ENCODE results near the gene SHC1.

SHC1 gene

GRCh38 chr1:154970631-154971340, at the start of gene SHC1:
TSS of gene SHC1 (minus strand) at chr1:154970747. CDS start at chr1:154970526, 221 bp downstream.
- DNase-seq, result peak; percentile 63

- DNase-seq, result no peak
These were observed 49.1 kb upstream of the SHC1 start for GRCh38 chr1:155019377-155020245.

GRCh38 chr1:155018617-155019348, 48.2 kb upstream of the SHC1 start:
- DNase-seq, result no peak

GRCh38 chr1:155017946-155018316, 47.4 kb upstream of the SHC1 start:
- DNase-seq, result no peak

- DNase-seq, result peak; percentile 91
These were observed 46.7 kb upstream of the SHC1 start for GRCh38 chr1:155017041-155017945.

GRCh38 chr1:155016231-155016831, 45.8 kb upstream of the SHC1 start:
- no peak for DNase-seq

- DNase-seq, result no peak
These were observed 45.1 kb upstream of the SHC1 start for GRCh38 chr1:155015527-155016230.

- DNase-seq, result no peak
These were observed 44.4 kb upstream of the SHC1 start for GRCh38 chr1:155014709-155015508.

DNA sequence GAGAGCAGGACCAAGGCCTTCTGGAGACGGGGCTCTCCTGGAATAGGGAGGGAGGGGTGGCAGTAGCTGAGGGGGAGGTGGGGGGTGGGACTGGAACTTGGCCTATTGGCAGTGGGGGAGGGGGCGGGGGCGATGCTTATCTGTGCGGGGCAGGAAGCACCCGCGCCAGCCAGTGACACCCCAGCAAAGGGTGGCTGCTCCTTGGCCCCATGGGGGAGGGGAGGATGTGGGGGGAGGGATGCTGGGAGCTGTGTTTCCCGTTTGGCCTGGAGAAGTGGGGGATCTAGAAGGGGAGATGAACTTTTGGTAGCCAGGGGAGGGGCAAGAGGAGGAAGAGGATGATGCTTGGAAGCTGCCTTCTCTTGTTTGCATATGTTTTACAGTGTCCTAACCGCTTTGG, 43.1 kb upstream of the SHC1 start:
- no peak for DNase-seq

DNA sequence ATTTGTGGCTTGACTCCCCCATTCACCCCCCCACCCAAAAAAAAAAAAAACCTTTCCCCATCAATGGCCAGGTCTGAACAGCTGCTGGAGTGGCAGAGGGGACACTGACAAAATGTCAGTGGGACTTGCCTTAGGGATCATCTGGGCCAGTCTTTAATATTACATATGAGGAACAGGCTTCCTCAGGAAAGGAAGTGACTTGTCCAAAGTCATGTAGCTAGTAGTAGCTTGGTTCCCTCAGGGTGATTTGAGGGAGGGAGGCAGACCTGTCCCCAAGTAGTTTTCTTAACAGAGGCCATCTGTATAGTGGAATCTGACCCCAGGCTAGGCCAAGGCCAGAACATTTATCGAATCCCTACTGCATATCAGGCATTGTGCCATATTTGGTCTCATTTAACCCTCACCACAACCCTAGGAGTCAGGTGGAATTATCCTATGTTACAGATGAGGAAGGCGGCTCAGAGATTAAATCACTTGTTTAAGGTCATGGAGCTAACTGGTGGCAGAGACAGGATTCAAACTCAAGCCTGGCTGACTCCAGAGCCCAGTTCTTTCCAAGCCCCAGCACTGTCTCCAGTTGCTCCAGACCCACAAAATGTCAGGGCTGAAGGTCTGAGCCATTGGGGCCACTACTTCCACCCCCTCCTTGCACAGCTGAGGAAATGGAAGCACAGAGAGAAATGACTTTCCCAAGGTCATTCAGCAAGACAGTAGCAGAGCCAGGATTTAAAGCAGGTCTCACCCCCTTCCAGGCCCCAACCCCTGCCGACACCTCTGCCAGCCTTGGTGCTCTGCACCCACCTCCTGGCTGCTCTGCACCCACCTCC, 42.4 kb upstream of the SHC1 start:
- no peak for DNase-seq

- peak; percentile 76 for DNase-seq
These were observed 41.5 kb upstream of the SHC1 start for GRCh38 chr1:155012026-155012546.

DNA sequence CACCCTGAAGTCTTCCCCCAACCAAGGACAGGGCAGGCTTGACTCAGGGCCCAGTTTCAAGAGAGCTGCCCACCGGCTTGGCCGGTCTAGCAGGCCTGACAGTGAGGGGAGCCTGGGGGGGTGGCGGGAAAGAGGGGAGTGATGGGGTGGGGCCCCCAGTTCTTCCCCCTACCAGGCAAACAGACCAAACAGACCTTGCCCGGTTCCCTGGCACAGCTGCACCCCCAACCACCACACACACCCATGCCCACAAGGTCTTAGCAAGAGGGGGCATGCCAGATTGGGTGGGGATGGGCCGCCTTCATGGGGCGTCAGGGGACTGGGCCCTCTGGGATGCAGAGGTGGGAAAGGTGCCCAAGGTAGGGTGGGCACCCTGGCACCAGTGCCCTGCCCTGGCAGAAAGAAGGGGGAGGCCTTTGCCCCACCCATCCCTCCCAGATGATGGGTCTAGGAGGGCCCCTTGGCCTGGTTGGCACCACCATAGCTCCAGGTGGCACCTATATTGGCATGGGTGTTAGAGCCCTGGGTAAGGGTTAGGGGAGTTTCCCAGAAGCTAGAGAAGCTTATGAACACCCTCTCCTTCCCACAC, 41.0 kb upstream of the SHC1 start:
- DNase-seq, result no peak

DNA sequence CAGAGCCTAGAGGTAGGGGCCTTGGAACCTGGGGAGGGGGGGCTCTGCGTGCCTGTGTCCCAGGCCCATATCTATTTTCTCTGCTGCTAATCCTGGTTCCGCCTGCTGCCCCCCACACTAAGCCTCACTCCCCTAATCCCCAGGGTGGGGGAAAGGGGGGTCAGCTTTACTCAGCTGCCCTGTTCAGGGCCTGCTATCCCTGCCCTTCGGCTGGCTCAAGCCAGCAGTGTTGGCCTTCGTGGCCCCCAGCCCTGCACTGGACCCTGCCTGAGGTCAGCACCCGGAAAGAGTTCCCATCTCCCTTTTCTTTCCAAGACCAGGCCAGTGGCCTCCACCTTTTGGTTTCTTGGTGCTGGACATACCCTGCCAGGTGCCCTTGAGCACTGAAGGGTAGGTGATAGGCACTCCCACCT, 40.5 kb upstream of the SHC1 start:
- no peak for DNase-seq

- DNase-seq, result peak; percentile 74
These were observed 39.8 kb upstream of the SHC1 start for GRCh38 chr1:155010211-155010918.

- no peak for DNase-seq
These were observed 39.2 kb upstream of the SHC1 start for GRCh38 chr1:155009742-155010141.

DNA sequence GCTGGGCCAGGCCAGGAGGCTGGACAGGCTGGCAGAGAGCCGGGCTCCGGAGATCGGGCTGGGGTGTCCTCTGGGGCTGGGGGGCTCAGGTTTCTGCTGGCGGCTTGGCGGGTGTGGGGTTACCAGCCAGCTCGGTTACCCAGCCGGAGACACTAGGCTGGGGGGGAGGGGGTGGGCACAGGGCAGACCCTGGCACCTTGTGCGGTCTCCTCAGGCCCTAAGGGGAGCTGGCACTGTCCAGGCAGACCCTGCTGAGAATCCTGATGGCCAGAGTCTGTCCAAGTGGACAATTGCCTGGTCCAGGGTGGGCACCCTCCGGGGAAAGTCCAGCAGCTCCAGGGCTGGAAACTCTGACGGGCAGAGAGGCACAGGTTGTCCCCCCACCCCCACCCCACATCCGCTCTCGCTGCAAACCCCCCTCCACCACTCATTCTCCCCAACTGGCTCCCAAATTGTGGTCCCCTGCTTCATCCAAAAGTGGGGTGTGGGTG, 38.7 kb upstream of the SHC1 start:
- DNase-seq, result no peak

- DNase-seq, result peak; percentile 90
These were observed 37.7 kb upstream of the SHC1 start for GRCh38 chr1:155008015-155008941.
